BE2C (cell line): Measurements from ENCODE around the gene NR2F1.

Experiments
- DNase-seq: peaks from one replicate; pipeline ENCODE4 v3.0.0-alpha.2; 2020
- H3K27me3 ChIP-seq: fragments of 250-450 bp; sonication (Bioruptor Pico); 2 replicates; pipeline ENCODE4 v1.5.1; 2020; ENCODE audit warnings: mild to moderate bottlenecking
- H3K36me3 ChIP-seq: fragments of 250-450 bp; sonication (Bioruptor Pico); 2 replicates; pipeline ENCODE4 v1.5.1; 2020; ENCODE audit warnings: mild to moderate bottlenecking
- H3K4me1 ChIP-seq: fragments of 250-450 bp; sonication (Bioruptor Pico); 2 replicates; pipeline ENCODE4 v1.5.1; 2020
- H3K4me3 ChIP-seq: 2 replicates; pipeline ENCODE4 v1.5.1; 2011; ENCODE audit warnings: low read depth, low read length
- H3K9me3 ChIP-seq: fragments of 250-450 bp; sonication (Bioruptor Pico); 2 replicates; pipeline ENCODE4 v1.5.1; 2020
- TF ChIP-seq, protein P1 (sequence below): IDR thresholded peaks from 2 replicates; pipeline ENCODE4 v1.5.1; 2012; ENCODE audit warnings: mild to moderate bottlenecking, low read depth, low read length

NR2F1 gene

DNA sequence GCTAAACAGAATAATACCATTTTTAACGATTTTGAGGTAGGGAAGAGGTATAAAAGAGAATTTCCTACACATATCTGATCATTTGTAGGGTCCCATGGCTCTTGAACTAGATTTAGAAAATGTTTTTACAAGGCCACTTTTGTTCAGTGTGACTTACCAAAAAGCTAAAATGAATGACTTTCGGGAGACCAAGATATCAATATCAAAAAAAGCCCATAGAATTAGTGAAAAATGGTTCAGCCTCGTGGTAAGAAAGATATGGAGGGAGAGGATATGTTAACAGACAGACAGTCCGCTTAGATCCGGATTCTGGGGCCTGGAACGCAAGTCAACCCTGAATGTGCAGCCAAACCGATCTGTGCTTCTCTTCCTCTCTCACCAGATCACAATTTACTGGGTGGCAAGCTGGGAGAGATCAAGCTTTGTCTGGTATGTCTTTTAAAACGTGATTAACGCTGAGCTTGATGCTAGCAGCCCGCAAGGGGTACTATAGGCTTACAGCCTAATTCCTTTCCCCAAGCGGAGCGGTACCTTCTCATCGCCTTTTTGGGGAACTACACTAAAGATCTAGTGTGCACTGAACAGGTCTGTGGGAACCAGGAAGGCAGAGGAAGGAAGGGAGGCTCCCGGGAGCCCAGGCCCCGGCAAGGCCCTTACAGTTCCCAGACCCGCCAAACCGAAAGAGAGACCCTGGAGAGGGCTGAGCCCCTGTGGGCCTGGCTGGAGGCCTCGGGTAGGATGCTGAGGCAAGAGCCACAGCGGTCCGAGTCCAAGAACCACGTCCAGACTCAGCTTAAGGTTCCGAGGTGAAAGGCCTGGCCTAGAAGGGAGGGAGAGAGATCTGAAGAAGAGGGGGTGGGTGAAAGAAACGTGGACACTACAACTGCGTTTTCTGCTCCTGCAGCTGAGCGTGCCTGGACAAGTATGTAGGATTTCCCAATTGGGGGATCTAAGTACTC is 4.9 kb upstream of the NR2F1 start:
- no peak for DNase-seq
- TF ChIP-seq, protein P1, sequence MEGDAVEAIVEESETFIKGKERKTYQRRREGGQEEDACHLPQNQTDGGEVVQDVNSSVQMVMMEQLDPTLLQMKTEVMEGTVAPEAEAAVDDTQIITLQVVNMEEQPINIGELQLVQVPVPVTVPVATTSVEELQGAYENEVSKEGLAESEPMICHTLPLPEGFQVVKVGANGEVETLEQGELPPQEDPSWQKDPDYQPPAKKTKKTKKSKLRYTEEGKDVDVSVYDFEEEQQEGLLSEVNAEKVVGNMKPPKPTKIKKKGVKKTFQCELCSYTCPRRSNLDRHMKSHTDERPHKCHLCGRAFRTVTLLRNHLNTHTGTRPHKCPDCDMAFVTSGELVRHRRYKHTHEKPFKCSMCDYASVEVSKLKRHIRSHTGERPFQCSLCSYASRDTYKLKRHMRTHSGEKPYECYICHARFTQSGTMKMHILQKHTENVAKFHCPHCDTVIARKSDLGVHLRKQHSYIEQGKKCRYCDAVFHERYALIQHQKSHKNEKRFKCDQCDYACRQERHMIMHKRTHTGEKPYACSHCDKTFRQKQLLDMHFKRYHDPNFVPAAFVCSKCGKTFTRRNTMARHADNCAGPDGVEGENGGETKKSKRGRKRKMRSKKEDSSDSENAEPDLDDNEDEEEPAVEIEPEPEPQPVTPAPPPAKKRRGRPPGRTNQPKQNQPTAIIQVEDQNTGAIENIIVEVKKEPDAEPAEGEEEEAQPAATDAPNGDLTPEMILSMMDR: no peak
- H3K4me1 ChIP-seq: no peaks in the 10 kb centered on the region
- H3K4me3 ChIP-seq: no peak overlapping the region
- no peaks in the 10 kb centered on the region for H3K36me3 ChIP-seq
- no peaks in the 10 kb centered on the region for H3K9me3 ChIP-seq
- no peaks in the 10 kb centered on the region for H3K27me3 ChIP-seq

DNA sequence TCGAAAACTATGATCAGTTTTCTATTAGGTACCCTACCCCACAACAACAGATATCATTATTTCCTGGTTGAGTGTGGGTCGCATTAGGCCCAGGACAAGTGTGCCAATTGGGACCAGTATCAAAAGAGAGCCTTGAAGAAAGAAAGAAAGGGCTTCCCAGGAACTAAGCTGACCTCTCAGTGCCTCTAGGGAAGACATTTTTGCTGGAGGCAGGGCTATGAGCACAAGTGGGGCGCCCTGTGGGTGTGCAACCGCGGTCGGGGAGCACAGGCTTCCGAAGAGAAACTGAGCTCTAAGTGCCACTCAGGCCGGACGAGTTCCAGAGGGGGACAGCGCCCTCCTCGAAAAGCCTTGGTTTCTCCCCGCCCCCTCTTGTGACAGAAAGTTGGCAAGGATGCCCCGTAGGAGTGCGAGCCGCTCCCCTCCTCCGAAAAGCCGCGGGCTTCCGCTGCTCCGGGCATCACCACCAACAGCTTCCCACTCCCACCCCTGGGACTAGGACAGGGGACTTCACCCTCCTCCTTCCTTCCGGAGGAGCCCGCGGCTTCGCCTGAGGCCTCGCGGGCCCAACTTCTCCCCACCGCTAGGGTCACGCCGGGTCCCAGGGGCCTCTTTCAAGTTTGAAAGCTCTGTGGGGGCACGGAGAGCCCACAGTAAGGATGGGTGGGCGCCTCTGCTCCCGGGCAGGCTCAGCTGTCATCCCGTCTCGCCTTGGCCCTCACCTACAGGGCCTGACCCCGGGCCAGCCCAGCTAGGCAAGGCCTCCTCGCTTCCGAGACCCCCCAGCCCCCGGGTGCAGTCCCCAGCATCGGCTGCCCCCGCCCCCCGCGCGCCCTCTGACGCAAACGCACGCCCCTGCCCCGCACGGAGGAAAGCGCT is 4.0 kb upstream of the NR2F1 start:
- Histone ChIP-seq H3K4me3 (peak overlapping the region; percentile 93), H3K4me1 (no peaks in the 10 kb centered on the region), H3K9me3 (no peaks in the 10 kb centered on the region), H3K36me3 (no peaks in the 10 kb centered on the region), H3K27me3 (no peaks in the 10 kb centered on the region)
- TF ChIP-seq, protein P1: 0 out of 2 replicates have a peak, but pooled peaks have one; percentile 12
- no peak for DNase-seq

DNA sequence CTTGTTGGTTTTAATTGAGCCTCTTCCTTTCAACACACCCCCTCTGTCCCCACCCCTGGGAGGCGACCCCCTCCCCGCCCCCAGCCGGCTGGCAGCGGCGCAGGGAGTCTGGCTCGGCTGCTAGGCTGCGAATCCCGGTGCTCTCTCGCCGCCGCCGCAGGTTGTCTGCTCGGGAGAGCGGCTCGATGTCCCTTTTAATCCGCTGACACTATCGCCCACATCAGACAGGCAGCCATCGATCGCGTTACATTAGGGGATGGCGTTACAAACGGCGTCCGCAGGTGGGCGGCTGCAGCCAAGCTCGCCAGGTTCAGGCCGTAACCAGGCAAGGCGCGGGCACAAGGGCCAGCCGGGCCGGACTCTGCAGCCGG is 3.3 kb upstream of the NR2F1 start:
- Histone ChIP-seq H3K36me3 (no peaks in the 10 kb centered on the region), H3K27me3 (no peaks in the 10 kb centered on the region), H3K4me3 (peak overlapping the region; percentile 93), H3K4me1 (no peaks in the 10 kb centered on the region), H3K9me3 (no peaks in the 10 kb centered on the region)
- DNase-seq: peak; percentile 56
- TF ChIP-seq, protein P1: no peak

DNA sequence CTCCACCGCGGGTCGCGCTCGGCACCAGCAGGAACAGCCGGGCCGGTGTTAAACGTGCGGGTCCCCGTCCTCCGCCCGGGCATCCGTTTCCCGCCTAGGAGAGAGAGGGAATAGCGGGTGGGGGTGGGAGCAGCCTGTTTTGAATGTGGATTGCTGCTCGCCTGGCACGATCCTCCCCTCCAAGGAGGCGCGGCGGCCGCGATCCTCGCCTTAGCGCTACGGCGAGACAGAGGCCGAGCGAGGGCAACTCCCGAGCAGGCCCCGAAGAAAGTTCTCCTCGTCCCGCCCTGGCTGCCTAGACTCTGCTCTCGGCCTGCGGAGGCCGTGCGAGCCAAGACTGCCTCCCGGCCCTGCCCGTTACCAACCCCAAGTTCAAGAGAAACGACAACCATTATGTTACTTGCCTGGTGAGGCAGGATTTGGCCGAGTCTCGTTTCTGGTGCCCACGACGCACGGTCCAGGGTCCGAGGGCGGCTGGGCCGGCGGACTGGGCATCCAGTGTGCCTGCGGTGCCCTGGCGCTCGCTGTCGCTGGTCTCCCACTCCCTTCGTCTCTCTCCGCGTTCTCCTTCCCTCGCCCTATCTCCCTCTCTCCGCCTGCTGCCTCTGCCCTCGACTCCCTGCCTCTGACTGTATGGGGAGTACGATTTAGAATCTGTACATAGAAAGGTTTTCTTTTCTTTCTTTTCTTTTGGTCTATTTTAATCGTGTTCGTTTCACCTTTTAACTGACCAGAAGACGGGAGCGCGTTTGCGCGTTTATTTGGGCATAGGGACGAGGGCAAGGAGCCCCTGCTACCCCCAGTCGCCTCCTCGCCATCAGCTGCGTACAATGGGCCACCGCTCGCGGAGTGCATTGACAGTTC is 2.7 kb upstream of the NR2F1 start:
- H3K36me3 ChIP-seq: no peaks in the 10 kb centered on the region
- H3K27me3 ChIP-seq: no peaks in the 10 kb centered on the region
- TF ChIP-seq, protein P1: no peak
- DNase-seq: peak; percentile 46
- H3K9me3 ChIP-seq: no peaks in the 10 kb centered on the region
- H3K4me1 ChIP-seq: no peaks in the 10 kb centered on the region
- peak overlapping the region; percentile 93 for H3K4me3 ChIP-seq

DNA sequence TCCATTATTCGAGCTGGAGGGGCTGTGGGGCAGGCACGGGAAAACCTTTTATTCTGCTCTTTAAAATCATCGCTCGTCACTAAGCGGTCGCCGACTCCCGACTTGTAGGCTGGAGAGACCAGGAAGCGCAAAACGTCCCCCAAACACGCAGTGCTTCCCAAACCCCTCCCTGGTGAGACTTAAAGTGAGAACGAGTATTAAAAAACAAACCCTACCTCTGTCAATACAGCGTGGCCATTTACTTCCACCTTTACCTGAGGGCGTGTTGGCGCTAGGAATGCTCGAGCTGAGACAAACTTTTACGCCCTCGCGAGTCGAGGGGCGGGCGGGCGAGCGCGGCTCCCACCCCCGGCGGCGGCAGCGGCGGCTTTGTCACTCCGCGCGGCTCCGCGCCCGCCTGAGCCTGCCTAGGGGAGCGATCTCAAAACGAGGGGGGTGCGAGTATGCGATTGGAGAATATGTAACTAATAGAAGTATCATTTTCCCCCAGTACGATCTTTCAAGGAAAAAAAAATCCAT is 2.0 kb upstream of the NR2F1 start, which contains the start of gene NR2F1-AS1:
Gene NR2F1-AS1 (minus strand): TSS at position 293 of the 519 bp plus-strand sequence.
- no peaks in the 10 kb centered on the region for H3K27me3 ChIP-seq
- H3K36me3 ChIP-seq: no peaks in the 10 kb centered on the region
- DNase-seq: no peak
- H3K9me3 ChIP-seq: no peaks in the 10 kb centered on the region
- no peaks in the 10 kb centered on the region for H3K4me1 ChIP-seq
- peak within 1 kb of the TSS; percentile 93 for H3K4me3 ChIP-seq
- TF ChIP-seq, protein P1: no peak
